ENCODE data around the gene RUNX2. TPM values are rescaled to one million over a fixed set of nuclear protein-coding genes. Genes with fewer than 3 reads are reported as not detected.

The RUNX2 gene
- total RNA-seq, 1 donor from 2014 or later = 34.1 TPM

- peak; percentile 70 for DNase-seq (ENCODE audit: low read depth)
Observed at GRCh38 chr6:45586216-45587171, 258.4 kb downstream of the RUNX2 start.

- DNase-seq (ENCODE audit: low read depth) = no peak
Observed at GRCh38 chr6:45587229-45588060, 259.3 kb downstream of the RUNX2 start.

- DNase-seq (ENCODE audit: low read depth) = no peak
Observed at GRCh38 chr6:45589367-45589766, 261.2 kb downstream of the RUNX2 start.

GRCh38 chr6:45590226-45590625, 262.1 kb downstream of the RUNX2 start:
- DNase-seq (ENCODE audit: low read depth) = peak; percentile 98

GRCh38 chr6:45590696-45591184, 262.6 kb downstream of the RUNX2 start:
- DNase-seq (ENCODE audit: low read depth) = no peak

- DNase-seq (ENCODE audit: low read depth) = peak; percentile 77
Observed at GRCh38 chr6:45591306-45591705, 263.2 kb downstream of the RUNX2 start.

- DNase-seq (ENCODE audit: low read depth) = no peak
Observed at GRCh38 chr6:45591890-45592289, 263.8 kb downstream of the RUNX2 start.

GRCh38 chr6:45592991-45593390, 264.9 kb downstream of the RUNX2 start:
- no peak for DNase-seq (ENCODE audit: low read depth)

GRCh38 chr6:45595010-45595851, 267.1 kb downstream of the RUNX2 start:
- DNase-seq (ENCODE audit: low read depth) = no peak

GRCh38 chr6:45597424-45597823, 269.3 kb downstream of the RUNX2 start:
- DNase-seq (ENCODE audit: low read depth) = no peak

- no peak for DNase-seq (ENCODE audit: low read depth)
Observed at GRCh38 chr6:45599053-45599452, 270.9 kb downstream of the RUNX2 start.

- DNase-seq (ENCODE audit: low read depth) = no peak
Observed at GRCh38 chr6:45605971-45606370, 277.8 kb downstream of the RUNX2 start.

GRCh38 chr6:45606831-45607400, 278.8 kb downstream of the RUNX2 start:
- DNase-seq (ENCODE audit: low read depth) = no peak

GRCh38 chr6:45607798-45608197, 279.7 kb downstream of the RUNX2 start:
- peak; percentile 42 for DNase-seq (ENCODE audit: low read depth)

GRCh38 chr6:45608252-45608913, 280.3 kb downstream of the RUNX2 start:
- no peak for DNase-seq (ENCODE audit: low read depth)

GRCh38 chr6:45609141-45609638, 281.1 kb downstream of the RUNX2 start:
- peak; percentile 63 for DNase-seq (ENCODE audit: low read depth)

- no peak for DNase-seq (ENCODE audit: low read depth)
Observed at GRCh38 chr6:45610374-45610773, 282.2 kb downstream of the RUNX2 start.

GRCh38 chr6:45610832-45611231, 282.7 kb downstream of the RUNX2 start:
- no peak for DNase-seq (ENCODE audit: low read depth)

- no peak for DNase-seq (ENCODE audit: low read depth)
Observed at GRCh38 chr6:45611491-45611890, 283.4 kb downstream of the RUNX2 start.

GRCh38 chr6:45613656-45614055, 285.5 kb downstream of the RUNX2 start:
- DNase-seq (ENCODE audit: low read depth) = peak; percentile 53

Data from renal cortical epithelial cell (primary cell).